Non-pigmented ciliary epithelial cell (primary cell): Measurements from ENCODE around the gene SF3B1.
A peak's percentile ranks its signal among the peaks of the same experiment; 100 is the strongest.
"Not testable (repeated sequence)": the region's sequence is repeated elsewhere in the genome, so short reads cannot be mapped to it uniquely, and the experiment has no call there.

Experiments used
- DNase-seq: peaks from one replicate; pipeline ENCODE4 v3.0.0-alpha.2; 2010; ENCODE audit warnings: low read depth

SF3B1 gene, protein sequence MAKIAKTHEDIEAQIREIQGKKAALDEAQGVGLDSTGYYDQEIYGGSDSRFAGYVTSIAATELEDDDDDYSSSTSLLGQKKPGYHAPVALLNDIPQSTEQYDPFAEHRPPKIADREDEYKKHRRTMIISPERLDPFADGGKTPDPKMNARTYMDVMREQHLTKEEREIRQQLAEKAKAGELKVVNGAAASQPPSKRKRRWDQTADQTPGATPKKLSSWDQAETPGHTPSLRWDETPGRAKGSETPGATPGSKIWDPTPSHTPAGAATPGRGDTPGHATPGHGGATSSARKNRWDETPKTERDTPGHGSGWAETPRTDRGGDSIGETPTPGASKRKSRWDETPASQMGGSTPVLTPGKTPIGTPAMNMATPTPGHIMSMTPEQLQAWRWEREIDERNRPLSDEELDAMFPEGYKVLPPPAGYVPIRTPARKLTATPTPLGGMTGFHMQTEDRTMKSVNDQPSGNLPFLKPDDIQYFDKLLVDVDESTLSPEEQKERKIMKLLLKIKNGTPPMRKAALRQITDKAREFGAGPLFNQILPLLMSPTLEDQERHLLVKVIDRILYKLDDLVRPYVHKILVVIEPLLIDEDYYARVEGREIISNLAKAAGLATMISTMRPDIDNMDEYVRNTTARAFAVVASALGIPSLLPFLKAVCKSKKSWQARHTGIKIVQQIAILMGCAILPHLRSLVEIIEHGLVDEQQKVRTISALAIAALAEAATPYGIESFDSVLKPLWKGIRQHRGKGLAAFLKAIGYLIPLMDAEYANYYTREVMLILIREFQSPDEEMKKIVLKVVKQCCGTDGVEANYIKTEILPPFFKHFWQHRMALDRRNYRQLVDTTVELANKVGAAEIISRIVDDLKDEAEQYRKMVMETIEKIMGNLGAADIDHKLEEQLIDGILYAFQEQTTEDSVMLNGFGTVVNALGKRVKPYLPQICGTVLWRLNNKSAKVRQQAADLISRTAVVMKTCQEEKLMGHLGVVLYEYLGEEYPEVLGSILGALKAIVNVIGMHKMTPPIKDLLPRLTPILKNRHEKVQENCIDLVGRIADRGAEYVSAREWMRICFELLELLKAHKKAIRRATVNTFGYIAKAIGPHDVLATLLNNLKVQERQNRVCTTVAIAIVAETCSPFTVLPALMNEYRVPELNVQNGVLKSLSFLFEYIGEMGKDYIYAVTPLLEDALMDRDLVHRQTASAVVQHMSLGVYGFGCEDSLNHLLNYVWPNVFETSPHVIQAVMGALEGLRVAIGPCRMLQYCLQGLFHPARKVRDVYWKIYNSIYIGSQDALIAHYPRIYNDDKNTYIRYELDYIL

GRCh38 chr2:197434541-197435513, at the start of gene SF3B1:
Gene SF3B1 (minus strand): TSS chr2:197435028. CDS start chr2:197434999, 29 bp downstream.
- DNase-seq: peak; percentile 85

- DNase-seq: not testable (repeated sequence)
Observed at GRCh38 chr2:197484248-197484647, 49.4 kb upstream of the SF3B1 start.

DNA sequence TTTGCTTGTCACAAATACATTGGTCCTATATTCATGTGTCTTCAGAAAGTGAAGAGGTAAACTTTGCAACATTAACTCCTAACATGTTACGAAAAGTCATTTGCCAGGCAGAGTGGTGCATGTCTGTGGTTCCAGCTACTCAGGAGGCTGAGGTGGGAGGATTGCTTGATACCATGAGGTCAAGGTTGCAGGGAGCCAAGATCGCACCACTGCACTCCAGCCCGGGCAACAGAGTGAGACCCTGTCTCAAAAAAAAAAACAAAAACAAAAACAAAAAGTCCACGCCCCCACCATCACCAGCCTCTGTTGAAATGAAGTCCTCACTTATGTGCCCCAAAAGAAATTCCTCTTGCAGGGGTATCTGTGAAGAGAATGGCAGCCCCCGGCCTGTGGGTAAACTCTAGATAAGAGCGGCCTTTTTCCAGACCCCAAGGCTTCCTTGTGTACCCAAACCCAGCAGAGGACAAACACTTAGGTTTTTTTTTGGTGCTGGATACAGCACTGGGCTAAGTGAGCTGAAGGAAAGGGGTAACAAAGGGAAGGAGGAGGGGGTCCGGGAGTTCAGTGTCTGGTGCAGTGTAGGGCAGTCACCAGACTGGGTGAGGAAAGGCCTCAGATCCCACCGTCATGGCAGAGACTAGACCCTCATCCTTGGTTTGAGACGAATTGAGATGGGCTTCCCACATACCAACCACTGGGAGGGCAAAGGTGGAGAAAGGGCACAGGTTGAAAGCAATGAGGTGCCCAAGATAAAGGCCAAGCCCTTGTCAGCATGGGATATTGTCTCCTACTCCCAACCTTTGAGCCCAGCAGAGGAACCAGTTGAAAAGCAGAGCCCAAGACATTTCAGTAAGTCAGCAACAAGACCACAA, 45.6 kb upstream of the SF3B1 start:
- DNase-seq: no peak

- DNase-seq: no peak
Observed at GRCh38 chr2:197477797-197478196, 43.0 kb upstream of the SF3B1 start.

DNA sequence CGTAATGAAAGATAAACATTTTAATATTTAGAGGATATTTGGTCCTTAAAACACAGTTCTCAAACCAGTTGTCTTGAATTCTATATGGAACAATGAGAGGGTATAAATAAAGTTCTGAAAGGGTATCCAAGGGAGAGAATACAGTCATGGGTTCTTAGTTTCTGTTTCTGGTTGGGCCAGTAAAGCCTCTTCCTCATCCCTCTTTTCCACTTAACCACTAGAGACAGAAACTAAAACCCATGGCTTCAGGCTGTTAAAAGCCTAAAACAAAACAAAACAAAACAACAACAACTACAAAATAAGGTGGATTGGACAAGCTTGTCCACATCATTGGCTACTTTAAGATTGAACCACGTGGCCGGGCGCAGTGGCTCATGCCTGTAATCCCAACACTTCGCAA, 37.3 kb upstream of the SF3B1 start:
- no peak for DNase-seq

- DNase-seq: peak; percentile 14
Observed at GRCh38 chr2:197464175-197464574, 29.3 kb upstream of the SF3B1 start.

DNA sequence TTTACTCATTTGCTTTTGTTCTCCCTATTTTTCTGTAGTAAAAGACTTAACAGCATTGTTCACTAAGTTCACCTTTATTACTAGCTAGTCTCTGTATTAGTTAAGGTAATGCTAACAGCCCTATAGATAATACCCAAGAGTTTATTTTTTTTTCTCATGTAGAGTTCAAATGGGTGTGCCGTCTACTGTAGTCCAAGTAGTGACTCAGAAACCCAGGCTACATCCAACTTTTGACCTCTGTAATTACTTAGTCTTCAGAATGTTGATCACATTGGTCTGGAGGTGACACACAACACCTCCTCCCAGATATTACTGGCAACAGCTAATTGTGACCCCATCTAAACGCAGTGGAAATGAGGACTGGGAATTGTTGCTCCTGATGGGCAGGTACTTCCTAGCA, 26.2 kb upstream of the SF3B1 start:
- no peak for DNase-seq

DNA sequence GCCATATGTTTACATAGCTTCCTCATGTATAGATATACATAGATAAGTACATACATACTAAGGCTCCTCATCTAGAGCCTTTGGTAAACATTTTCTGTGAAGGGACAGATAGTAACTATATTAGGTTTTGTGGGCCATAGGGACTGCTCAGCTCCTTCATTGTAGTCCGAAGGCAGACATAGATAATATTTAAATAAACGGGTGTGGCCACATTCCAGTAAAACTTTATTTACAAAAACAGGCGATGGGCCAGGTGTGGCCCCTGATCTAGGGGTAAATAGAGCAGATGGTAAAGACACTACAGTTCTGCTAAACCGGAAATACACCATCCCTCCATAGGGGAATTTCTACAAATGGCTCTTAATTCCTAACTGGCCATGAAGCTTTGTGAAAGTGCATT, 25.8 kb upstream of the SF3B1 start:
- DNase-seq: no peak

DNA sequence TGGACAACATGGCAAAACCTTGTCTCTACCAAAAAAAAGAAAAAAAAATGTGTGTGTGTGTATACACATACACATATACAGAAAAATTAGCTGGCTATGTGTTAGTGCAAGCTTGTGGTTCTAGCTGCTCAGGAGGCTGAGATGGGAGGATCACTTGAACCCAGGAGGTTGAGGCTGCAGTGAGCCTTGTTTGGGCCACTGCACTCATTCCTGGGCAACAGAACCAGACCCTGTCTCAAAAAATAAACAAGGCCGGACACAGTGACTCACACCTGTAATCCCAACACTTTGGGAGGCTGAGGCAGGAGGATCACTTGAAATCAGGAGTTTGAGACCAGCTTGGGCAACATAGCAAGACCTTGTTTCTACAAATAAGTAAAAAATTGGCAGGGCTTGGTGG, 20.6 kb upstream of the SF3B1 start:
- no peak for DNase-seq

DNA sequence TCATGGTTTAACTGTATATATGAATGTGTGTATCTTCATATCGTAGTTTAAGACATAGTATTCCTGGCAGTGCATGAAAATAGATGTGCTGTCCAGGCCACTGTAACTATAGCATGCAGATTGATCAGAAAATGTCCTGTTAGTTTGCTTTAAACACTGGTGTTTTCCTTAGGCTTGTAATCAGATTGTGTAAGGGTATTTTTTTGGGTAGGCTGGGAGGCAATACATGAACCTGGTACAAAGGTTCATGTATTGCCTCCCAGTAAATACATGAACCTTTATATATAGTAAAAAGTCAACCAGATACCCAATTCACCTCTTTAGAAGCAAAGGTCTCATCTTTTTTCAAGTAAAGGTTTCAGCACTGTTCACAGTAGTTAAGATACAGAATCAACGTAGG, 20.1 kb upstream of the SF3B1 start:
- DNase-seq: no peak

DNA sequence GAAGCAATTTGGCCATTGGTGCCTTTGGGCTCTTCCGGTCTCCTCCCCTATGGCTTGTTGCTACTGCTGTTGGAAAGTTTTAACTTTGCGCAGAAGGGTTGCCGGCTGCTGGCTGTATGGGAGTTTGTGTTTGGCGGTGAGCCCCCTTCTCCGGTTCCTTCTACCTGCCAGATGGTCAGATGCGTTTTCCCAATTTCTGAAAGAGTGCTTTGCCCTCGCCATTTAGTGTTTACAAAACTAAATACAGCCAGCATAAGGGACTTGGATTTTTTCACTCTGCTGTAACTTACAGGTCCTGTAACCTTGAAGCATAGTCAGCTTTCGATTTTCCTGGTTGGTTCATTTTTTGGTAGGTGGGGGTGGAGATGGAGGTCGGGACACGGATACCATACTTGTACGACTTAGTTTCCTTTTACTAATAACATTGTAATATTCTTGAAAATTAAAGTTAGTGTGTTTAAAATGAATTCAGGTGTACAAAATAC, 19.1 kb upstream of the SF3B1 start:
- DNase-seq: peak; percentile 70

DNA sequence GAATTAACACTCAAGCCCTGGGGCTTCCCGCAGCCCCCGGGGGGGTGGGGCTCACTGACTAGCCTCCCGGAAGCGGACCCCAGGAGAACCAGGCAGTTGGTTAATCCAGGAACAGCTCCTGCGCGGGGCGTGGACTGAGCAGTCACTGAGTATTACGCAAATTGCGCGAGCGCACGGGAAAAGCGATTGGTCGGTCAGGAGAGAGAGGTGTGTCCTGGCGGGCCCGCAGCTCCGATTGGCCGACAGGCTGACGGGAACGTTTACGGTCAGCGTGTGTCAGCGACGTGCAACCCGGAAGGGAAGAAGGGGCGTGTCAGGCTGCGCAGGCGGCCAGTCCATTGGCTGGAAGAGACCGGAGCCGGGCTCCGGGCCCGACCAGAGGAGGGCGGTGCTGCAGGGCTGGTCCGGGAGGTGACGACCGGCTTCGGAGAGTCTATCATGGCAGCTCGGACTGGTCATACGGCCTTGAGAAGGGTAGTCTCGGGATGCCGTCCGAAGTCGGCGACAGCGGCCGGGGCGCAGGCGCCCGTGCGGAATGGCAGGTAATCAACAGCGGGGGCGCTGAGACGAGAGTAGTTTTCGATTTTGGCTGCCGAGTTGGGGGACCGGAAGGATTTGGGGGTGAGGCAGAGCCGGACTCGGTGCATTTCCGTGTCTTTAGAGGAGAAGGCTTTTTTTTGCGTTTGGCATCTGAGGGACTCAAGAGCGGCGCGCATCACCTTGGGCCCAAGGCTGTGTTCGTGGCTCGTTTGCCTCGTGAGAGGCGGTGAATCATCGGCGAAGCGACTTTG, 18.5 kb upstream of the SF3B1 start, which contains the start of gene COQ10B:
COQ10B (plus strand) TSS at position 430 of the 791 bp plus-strand sequence; CDS start at position 439, 9 bp downstream.
- peak; percentile 99 for DNase-seq

GRCh38 chr2:197452754-197453122, 17.9 kb upstream of the SF3B1 start:
- DNase-seq: no peak

- not testable (repeated sequence) for DNase-seq
Observed at GRCh38 chr2:197450935-197451358, 16.1 kb upstream of the SF3B1 start.

DNA sequence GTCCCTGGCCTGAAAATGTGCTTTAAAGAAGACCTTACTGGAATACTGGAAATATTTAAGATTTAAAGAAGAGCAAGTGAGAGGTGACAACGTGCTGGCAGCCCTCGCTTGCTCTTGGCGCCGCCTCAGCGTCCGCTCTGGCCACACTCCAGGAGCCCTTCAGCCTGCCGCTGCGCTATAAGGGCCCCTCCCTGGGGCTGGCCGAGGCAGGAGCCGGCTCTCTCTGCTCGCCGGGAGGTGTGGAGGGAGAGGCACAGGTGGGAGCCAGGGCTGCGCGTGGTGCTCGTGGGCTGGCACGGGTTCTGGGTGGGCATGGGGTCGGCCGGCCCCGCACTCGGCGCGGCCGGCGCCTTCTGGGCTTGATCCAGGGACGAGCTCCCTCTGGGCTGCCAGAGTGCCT, 15.6 kb upstream of the SF3B1 start:
- DNase-seq: no peak

DNA sequence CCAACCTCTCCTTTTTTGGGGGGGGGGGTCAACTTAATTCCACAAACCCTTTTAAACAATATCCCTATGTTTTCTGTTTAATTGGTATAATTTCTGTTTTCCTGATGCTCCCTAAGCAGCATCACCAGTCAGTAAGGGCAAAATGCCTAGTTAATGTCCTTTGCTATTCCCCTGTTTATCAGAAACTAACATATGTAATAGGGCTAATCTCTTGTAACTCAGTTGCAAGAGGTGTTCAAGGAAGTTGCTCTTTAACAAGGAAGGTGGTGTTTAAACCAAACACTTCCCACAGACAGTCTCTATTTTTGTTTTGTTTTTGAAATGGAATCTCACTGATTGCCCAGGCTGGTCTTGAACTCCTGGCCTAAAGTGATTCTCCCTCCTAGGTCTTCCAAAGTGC, 12.0 kb upstream of the SF3B1 start:
- no peak for DNase-seq

GRCh38 chr2:197445746-197446145, 10.9 kb upstream of the SF3B1 start:
- no peak for DNase-seq

DNA sequence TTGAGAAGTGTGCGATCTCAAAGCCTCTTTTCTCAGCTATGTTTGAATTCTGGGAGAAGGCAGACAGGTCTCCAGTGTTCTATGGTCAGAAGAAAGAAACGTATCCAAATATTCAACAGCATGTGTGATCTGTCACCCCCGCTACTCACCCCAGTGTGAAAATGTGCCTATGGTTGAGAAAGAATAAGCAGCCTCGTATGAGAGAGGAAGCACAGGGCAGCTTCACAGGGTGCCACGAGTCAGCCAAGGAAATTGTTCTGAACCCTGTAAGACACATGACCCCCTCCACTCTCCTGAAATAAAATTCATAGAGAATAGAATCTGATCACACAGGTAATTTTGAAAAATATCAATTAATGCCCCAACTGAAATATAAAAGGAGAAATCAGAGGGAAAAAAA, 8.0 kb upstream of the SF3B1 start:
- DNase-seq: no peak

- no peak for DNase-seq
Observed at GRCh38 chr2:197437380-197437779, 2.6 kb upstream of the SF3B1 start.
